H9 (cell line): ENCODE measurements around the gene SLAMF1. TPM values are rescaled to one million over a fixed set of nuclear protein-coding genes. Genes with fewer than 3 reads are reported as not detected.
"Not testable (repeated sequence)": the region's sequence is repeated elsewhere in the genome, so short reads cannot be mapped to it uniquely, and the experiment has no call there.

Experiments used
- DNase-seq: peaks from one replicate; pipeline ENCODE4 v3.0.0-alpha.2; 2017
- H2AFZ ChIP-seq: one replicate; pipeline ENCODE4 v1.6.1; 2013; ENCODE audit warnings: mild to moderate bottlenecking, low read length, control low read depth, moderate library complexity
- H2AK5ac ChIP-seq: 2 replicates; pipeline ENCODE4 v1.6.1; 2013; ENCODE audit warnings: low read length, control low read depth, mixed read lengths; ENCODE audit not compliant: insufficient read length
- H2BK120ac ChIP-seq: one replicate; pipeline ENCODE4 v1.6.1; 2013; ENCODE audit warnings: low read depth, mild to moderate bottlenecking, low read length, control low read depth, inconsistent platforms; ENCODE audit not compliant: poor library complexity, severe bottlenecking
- H2BK12ac ChIP-seq: 2 replicates; pipeline ENCODE4 v1.6.1; 2013; ENCODE audit warnings: low read length, control low read depth, mixed read lengths, low read depth; ENCODE audit not compliant: insufficient read length
- H2BK15ac ChIP-seq: 2 replicates; pipeline ENCODE4 v1.6.1; 2013; ENCODE audit warnings: low read depth, low read length, control low read depth
- H2BK20ac ChIP-seq: one replicate; pipeline ENCODE4 v1.6.1; 2013; ENCODE audit warnings: low read depth, mild to moderate bottlenecking, low read length, control low read depth, inconsistent platforms; ENCODE audit not compliant: poor library complexity, severe bottlenecking
- H2BK5ac ChIP-seq: 2 replicates; pipeline ENCODE4 v1.6.1; 2013; ENCODE audit warnings: low read length, control low read depth, mixed read lengths; ENCODE audit not compliant: insufficient read length
- H3K14ac ChIP-seq: 2 replicates; pipeline ENCODE4 v1.6.1; 2013; ENCODE audit warnings: low read length, control low read depth; ENCODE audit not compliant: insufficient read depth
- H3K18ac ChIP-seq: 2 replicates; pipeline ENCODE4 v1.6.1; 2013; ENCODE audit warnings: low read depth, mild to moderate bottlenecking, mixed read lengths, low read length, control low read depth; ENCODE audit not compliant: insufficient read length
- H3K23ac ChIP-seq: 2 replicates; pipeline ENCODE4 v1.6.1; 2013; ENCODE audit warnings: low read length, control low read depth, mixed read lengths, low read depth; ENCODE audit not compliant: insufficient read length
- H3K23me2 ChIP-seq: 2 replicates; pipeline ENCODE4 v1.6.1; 2013; ENCODE audit warnings: low read depth, mild to moderate bottlenecking, mixed read lengths, low read length, control low read depth; ENCODE audit not compliant: insufficient read length, poor library complexity, severe bottlenecking
- H3K27ac ChIP-seq: 2 replicates; pipeline ENCODE4 v1.5.1; 2013; ENCODE audit warnings: low read length, control low read depth, mixed read lengths, low read depth; ENCODE audit not compliant: insufficient read length
- H3K27me3 ChIP-seq: 2 replicates; pipeline ENCODE4 v1.6.1; 2013; ENCODE audit warnings: low read length, control low read depth, inconsistent platforms; ENCODE audit not compliant: insufficient read depth
- H3K4ac ChIP-seq: 2 replicates; pipeline ENCODE4 v1.6.1; 2013; ENCODE audit warnings: low read depth, mild to moderate bottlenecking, control low read depth, inconsistent platforms, low read length, moderate library complexity
- H3K4me1 ChIP-seq: 2 replicates; pipeline ENCODE4 v1.6.1; 2013; ENCODE audit warnings: low read length, control low read depth, inconsistent platforms; ENCODE audit not compliant: insufficient read depth
- H3K4me2 ChIP-seq: 2 replicates; pipeline ENCODE4 v1.6.1; 2013; ENCODE audit warnings: low read length, control low read depth, mixed read lengths; ENCODE audit not compliant: insufficient read length, insufficient read depth
- H3K56ac ChIP-seq: 2 replicates; pipeline ENCODE4 v1.6.1; 2013; ENCODE audit warnings: low read depth, mild to moderate bottlenecking, mixed read lengths, low read length, control low read depth; ENCODE audit not compliant: insufficient read length
- H3K79me1 ChIP-seq: 2 replicates; pipeline ENCODE4 v1.6.1; 2013; ENCODE audit warnings: low read depth, mild to moderate bottlenecking, moderate library complexity, low read length, control low read depth, inconsistent platforms; ENCODE audit not compliant: insufficient read depth, poor library complexity, severe bottlenecking
- H3K79me2 ChIP-seq: 2 replicates; pipeline ENCODE4 v1.6.1; 2013; ENCODE audit warnings: low read length, control low read depth, inconsistent platforms; ENCODE audit not compliant: insufficient read depth
- H3K9ac ChIP-seq: 2 replicates; pipeline ENCODE4 v1.6.1; 2013; ENCODE audit warnings: low read length, control low read depth, mixed read lengths; ENCODE audit not compliant: insufficient read length; ENCODE audit errors: extremely low read depth
- H3K9me3 ChIP-seq: one replicate; pipeline ENCODE4 v1.6.1; 2013; ENCODE audit warnings: low read depth, low read length, inconsistent platforms; ENCODE audit not compliant: control insufficient read depth
- H3T11ph ChIP-seq: one replicate; pipeline ENCODE4 v1.6.1; 2013; ENCODE audit warnings: mild to moderate bottlenecking, low read length, control low read depth, inconsistent platforms
- H4K20me1 ChIP-seq: one replicate; pipeline ENCODE4 v1.6.1; 2013; ENCODE audit not compliant: control insufficient read depth, insufficient read length, insufficient read depth
- H4K5ac ChIP-seq: 2 replicates; pipeline ENCODE4 v1.6.1; 2013; ENCODE audit warnings: low read depth, mild to moderate bottlenecking, mixed read lengths, low read length, control low read depth; ENCODE audit not compliant: insufficient read length
- H4K8ac ChIP-seq: replicated peaks from 2 replicates; pipeline ENCODE4 v1.6.1; 2013; ENCODE audit warnings: low read length, control low read depth, mixed read lengths, low read depth; ENCODE audit not compliant: insufficient read length
- H4K91ac ChIP-seq: 2 replicates; pipeline ENCODE4 v1.6.1; 2013; ENCODE audit warnings: low read depth, mild to moderate bottlenecking, moderate library complexity, mixed read lengths, low read length, control low read depth; ENCODE audit not compliant: insufficient read length
- H3K27ac Mint-ChIP-seq, 3 experiments: 2 replicates in 2 of 3; 3 replicates in 1 of 3; pipeline ENCODE4 v1.8.0; 2020 to 2021; ENCODE audit warnings: mixed read lengths in 3 of 3, mild to moderate bottlenecking in 1 of 3, moderate library complexity in 1 of 3
- H3K27me3 Mint-ChIP-seq: 2 replicates; pipeline ENCODE4 v1.8.0; 2021; ENCODE audit warnings: low read depth, mild to moderate bottlenecking, moderate library complexity, mixed read lengths
- H3K36me3 Mint-ChIP-seq, 3 experiments: 2 replicates in 2 of 3; 3 replicates in 1 of 3; pipeline ENCODE4 v1.8.0; 2020 to 2021; ENCODE audit warnings: low read depth in 3 of 3, mixed read lengths in 3 of 3; ENCODE audit not compliant: insufficient read depth in 1 of 3
- H3K4me1 Mint-ChIP-seq, 2 experiments: 2 replicates each; pipeline ENCODE4 v1.8.0; 2020; ENCODE audit warnings: mixed read lengths in 2 of 2
- H3K4me3 Mint-ChIP-seq, 2 experiments: 2 replicates in 1 of 2; 3 replicates in 1 of 2; pipeline ENCODE4 v1.8.0; 2020 to 2021; ENCODE audit warnings: mild to moderate bottlenecking in 2 of 2, mixed read lengths in 2 of 2, moderate library complexity in 1 of 2
- H3K9me3 Mint-ChIP-seq, 2 experiments: 2 replicates in 1 of 2; 3 replicates in 1 of 2; pipeline ENCODE4 v1.8.0; 2020; ENCODE audit warnings: mild to moderate bottlenecking in 2 of 2, mixed read lengths in 2 of 2, moderate library complexity in 1 of 2
- WGBS: extraction: QIAGEN DNeasy Blood & Tissue Kit; methylation state at CpG from one replicate; pipeline ENCODE4 v1.1.7; 2013; ENCODE audit warnings: missing lambda C conversion rate, low lambda C conversion rate, mixed read lengths; ENCODE audit not compliant: insufficient read length; ENCODE audit errors: extremely low coverage; 5-methylcytosine and 5-hydroxymethylcytosine counted together
- total RNA-seq: library from RNA; stranded (reverse); gene quantifications from 2 replicates; pipeline ENCODE4 v1.2.1, GENCODE V29; 2021
- TF ChIP-seq, protein P1 (sequence below): fragments of 200-600 bp; sonication (generic); conservative IDR thresholded peaks from 3 replicates; pipeline ENCODE4 v1.8.0; 2021; ENCODE audit warnings: antibody characterized with exemption, mild to moderate bottlenecking

Gene SLAMF1
- total RNA-seq, 1 experiment from 2014 or later = not detected

- H3K18ac ChIP-seq = no peak overlapping the region
- Mint-ChIP-seq H3K27ac (no peak overlapping the region), H3K4me1 (no peaks in the 10 kb centered on the region), H3K9me3 (peaks cover 9 to 14% of the 10 kb centered on the region in 2 experiments), H3K27me3 (peaks cover 2% of the 10 kb centered on the region), H3K36me3 (peaks cover 0 to 15% (median 4%) of the 10 kb centered on the region in 3 experiments; a peak in 4 of 7 replicates), H3K4me3 (no peak overlapping the region)
- H3K27me3 ChIP-seq = no peaks in the 10 kb centered on the region
- no peak overlapping the region for H2BK5ac ChIP-seq
- no peaks in the 10 kb centered on the region for H3K79me1 ChIP-seq
- H3K27ac ChIP-seq = no peak overlapping the region
- no peak overlapping the region for H2BK20ac ChIP-seq
- H3K14ac ChIP-seq = no peak overlapping the region
- no peaks in the 10 kb centered on the region for H3K4me1 ChIP-seq
- no peak overlapping the region for H2BK120ac ChIP-seq
- no peak overlapping the region for H3K4ac ChIP-seq
- H3K23me2 ChIP-seq = no peaks in the 10 kb centered on the region
- no peak overlapping the region for H2AFZ ChIP-seq
- no peak overlapping the region for H4K91ac ChIP-seq
- H4K8ac ChIP-seq = no peak overlapping the region
- TF ChIP-seq, protein P1, sequence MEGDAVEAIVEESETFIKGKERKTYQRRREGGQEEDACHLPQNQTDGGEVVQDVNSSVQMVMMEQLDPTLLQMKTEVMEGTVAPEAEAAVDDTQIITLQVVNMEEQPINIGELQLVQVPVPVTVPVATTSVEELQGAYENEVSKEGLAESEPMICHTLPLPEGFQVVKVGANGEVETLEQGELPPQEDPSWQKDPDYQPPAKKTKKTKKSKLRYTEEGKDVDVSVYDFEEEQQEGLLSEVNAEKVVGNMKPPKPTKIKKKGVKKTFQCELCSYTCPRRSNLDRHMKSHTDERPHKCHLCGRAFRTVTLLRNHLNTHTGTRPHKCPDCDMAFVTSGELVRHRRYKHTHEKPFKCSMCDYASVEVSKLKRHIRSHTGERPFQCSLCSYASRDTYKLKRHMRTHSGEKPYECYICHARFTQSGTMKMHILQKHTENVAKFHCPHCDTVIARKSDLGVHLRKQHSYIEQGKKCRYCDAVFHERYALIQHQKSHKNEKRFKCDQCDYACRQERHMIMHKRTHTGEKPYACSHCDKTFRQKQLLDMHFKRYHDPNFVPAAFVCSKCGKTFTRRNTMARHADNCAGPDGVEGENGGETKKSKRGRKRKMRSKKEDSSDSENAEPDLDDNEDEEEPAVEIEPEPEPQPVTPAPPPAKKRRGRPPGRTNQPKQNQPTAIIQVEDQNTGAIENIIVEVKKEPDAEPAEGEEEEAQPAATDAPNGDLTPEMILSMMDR = no peak
- whole genome bisulfite sequencing = no CpG with 5 or more reads among the region's 4 CpGs
- no peak overlapping the region for H3T11ph ChIP-seq
- H4K20me1 ChIP-seq = no peaks in the 10 kb centered on the region
- H3K9ac ChIP-seq = no peak overlapping the region
- no peak overlapping the region for H3K4me2 ChIP-seq
- no peaks in the 10 kb centered on the region for H3K9me3 ChIP-seq
- no peaks in the 10 kb centered on the region for H3K79me2 ChIP-seq
- H2BK15ac ChIP-seq = no peak overlapping the region
- H4K5ac ChIP-seq = no peak overlapping the region
- H3K23ac ChIP-seq = no peak overlapping the region
- H2AK5ac ChIP-seq = no peak overlapping the region
- no peak overlapping the region for H3K56ac ChIP-seq
- no peak overlapping the region for H2BK12ac ChIP-seq
- no peak for DNase-seq
Measured at GRCh38 chr1:160560045-160560705, 86.7 kb downstream of the SLAMF1 start.

DNA sequence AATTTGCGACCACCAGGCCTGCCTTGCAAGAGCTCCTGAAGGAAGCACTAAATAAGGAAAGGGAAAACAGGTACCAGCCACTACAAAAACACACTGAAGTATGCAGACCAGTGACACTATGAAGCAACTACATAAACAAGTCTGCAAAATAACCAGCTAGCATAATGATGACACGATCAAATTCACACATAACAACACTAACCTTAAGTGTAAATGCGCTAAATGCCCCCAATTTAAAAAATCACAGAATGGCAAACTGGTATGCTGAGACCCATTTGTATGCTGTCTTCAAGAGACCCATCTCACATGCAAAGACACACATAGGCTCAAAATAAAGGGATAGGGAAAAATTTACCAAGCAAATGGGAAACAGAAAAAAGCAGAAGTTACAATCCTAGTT is 87.4 kb downstream of the SLAMF1 start:
- not testable (repeated sequence) for DNase-seq, H3T11ph ChIP-seq, H3K4ac ChIP-seq, H3K9me3 ChIP-seq, H3K4me1 ChIP-seq, H4K91ac ChIP-seq, H3K9ac ChIP-seq, H3K23ac ChIP-seq, H2BK5ac ChIP-seq, H4K20me1 ChIP-seq, H2AFZ ChIP-seq, H3K4me1 Mint-ChIP-seq, H2BK15ac ChIP-seq, H3K27me3 Mint-ChIP-seq, H3K27ac ChIP-seq, H2AK5ac ChIP-seq, H4K5ac ChIP-seq, H3K14ac ChIP-seq, H2BK120ac ChIP-seq, H3K27me3 ChIP-seq, H3K79me1 ChIP-seq, H3K27ac Mint-ChIP-seq, H3K79me2 ChIP-seq, H2BK12ac ChIP-seq, H3K56ac ChIP-seq, H3K18ac ChIP-seq, H4K8ac ChIP-seq, H3K4me3 Mint-ChIP-seq, H3K4me2 ChIP-seq, H2BK20ac ChIP-seq, H3K23me2 ChIP-seq
- no CpG with 5 or more reads among the region's 3 CpGs for WGBS
- H3K36me3 Mint-ChIP-seq = peaks cover 0 to 15% (median 4%) of the 10 kb centered on the region in 3 experiments; a peak in 4 of 7 replicates
- peaks cover 9 to 14% of the 10 kb centered on the region in 2 experiments for H3K9me3 Mint-ChIP-seq
